ENCODE results near the gene PATZ1. TPM values are rescaled to one million over a fixed set of nuclear protein-coding genes. Genes with fewer than 3 reads are reported as not detected.

The PATZ1 gene
- total RNA-seq, 1 donor from 2014 or later = 105 TPM

- Mint-ChIP-seq H3K27ac (ENCODE audit: unreplicated experiment) (no peak overlapping the region), H3K36me3 (ENCODE audit: low read depth) (peaks cover 29% of the 10 kb centered on the region), H3K27me3 (ENCODE audit: low read depth) (no peaks in the 10 kb centered on the region), H3K4me3 (no peak overlapping the region), H3K9me3 (no peaks in the 10 kb centered on the region), H3K4me1 (no peaks in the 10 kb centered on the region)
- no peak for DNase-seq (ENCODE audit: low read depth, low spot score)
- TF ChIP-seq CTCF (conservative IDR thresholded peaks at IDR 0.05) = no peak
Measured at GRCh38 chr22:31329453-31330215, 16.5 kb downstream of the PATZ1 start.

- Mint-ChIP-seq H3K27ac (ENCODE audit: unreplicated experiment) (no peak overlapping the region), H3K36me3 (ENCODE audit: low read depth) (peaks cover 23% of the 10 kb centered on the region), H3K27me3 (ENCODE audit: low read depth) (no peaks in the 10 kb centered on the region), H3K9me3 (no peaks in the 10 kb centered on the region), H3K4me1 (no peaks in the 10 kb centered on the region), H3K4me3 (no peak overlapping the region)
- no peak for DNase-seq (ENCODE audit: low read depth, low spot score)
- TF ChIP-seq CTCF (conservative IDR thresholded peaks at IDR 0.05) = no peak
Measured at GRCh38 chr22:31329029-31329428, 17.1 kb downstream of the PATZ1 start.

- no peak overlapping the region for H3K4me3 Mint-ChIP-seq
- no peaks in the 10 kb centered on the region for H3K9me3 Mint-ChIP-seq
- no peak for DNase-seq (ENCODE audit: low read depth, low spot score)
- H3K27ac Mint-ChIP-seq (ENCODE audit: unreplicated experiment) = no peak overlapping the region
- no peak for TF ChIP-seq CTCF (conservative IDR thresholded peaks at IDR 0.05)
- no peaks in the 10 kb centered on the region for H3K27me3 Mint-ChIP-seq (ENCODE audit: low read depth)
- no peaks in the 10 kb centered on the region for H3K4me1 Mint-ChIP-seq
- H3K36me3 Mint-ChIP-seq (ENCODE audit: low read depth) = peaks cover 23% of the 10 kb centered on the region
Measured at GRCh38 chr22:31328544-31328960, 17.6 kb downstream of the PATZ1 start.

- Mint-ChIP-seq H3K4me3 (no peak overlapping the region), H3K4me1 (no peaks in the 10 kb centered on the region), H3K9me3 (no peaks in the 10 kb centered on the region), H3K27me3 (ENCODE audit: low read depth) (no peaks in the 10 kb centered on the region), H3K27ac (ENCODE audit: unreplicated experiment) (no peak overlapping the region), H3K36me3 (ENCODE audit: low read depth) (peaks cover 25% of the 10 kb centered on the region)
- DNase-seq (ENCODE audit: low read depth, low spot score) = no peak
- no peak for TF ChIP-seq CTCF (conservative IDR thresholded peaks at IDR 0.05)
Measured at GRCh38 chr22:31327806-31328543, 18.2 kb downstream of the PATZ1 start.

- Mint-ChIP-seq H3K4me1 (peaks cover 2% of the 10 kb centered on the region), H3K9me3 (no peaks in the 10 kb centered on the region), H3K27ac (ENCODE audit: unreplicated experiment) (no peak overlapping the region), H3K27me3 (ENCODE audit: low read depth) (no peaks in the 10 kb centered on the region), H3K36me3 (ENCODE audit: low read depth) (peaks cover 24% of the 10 kb centered on the region), H3K4me3 (no peak overlapping the region)
- no peak for TF ChIP-seq CTCF (conservative IDR thresholded peaks at IDR 0.05)
- no peak for DNase-seq (ENCODE audit: low read depth, low spot score)
Measured at GRCh38 chr22:31326877-31327276, 19.3 kb downstream of the PATZ1 start.
